SK-MEL-5 (cell line): ENCODE results near the gene TEX53. TPM values are rescaled to one million over a fixed set of nuclear protein-coding genes. Genes with fewer than 3 reads are reported as not detected.
A peak's percentile ranks its signal among the peaks of the same experiment; 100 is the strongest.

Source experiments
- DNase-seq: peaks from one replicate; pipeline ENCODE4 v3.0.0-alpha.2; 2016; ENCODE audit warnings: low read depth, low spot score
- in situ Hi-C: cut with HindIII; loops from 2 replicates; pipeline ENCODE4 v1.10.0; 2016; ENCODE audit warnings: low sequenced_read_pairs, high pct_unique_total_duplicates, low pct_unique_long_range_greater_than_20kb
- small RNA-seq, 2 experiments: library from RNA; depleted of rRNA; stranded (forward); fragments of <200 nt; gene quantifications; one replicate each; pipeline ENCODE3, GENCODE V24; 2014
- total RNA-seq: library from RNA; depleted of rRNA; stranded (reverse); fragments of >200 nt; shearing (Covaris generic); gene quantifications from 2 replicates; pipeline ENCODE4 v1.2.3, GENCODE V29; 2014; rRNA removed

TEX53 gene
- total RNA-seq, 1 experiment from 2014 or later = not detected

- in situ Hi-C loops = no loop called here
Measured at GRCh38 chr9:114616684-114617520, 40.7 kb downstream of the TEX53 start.

GRCh38 chr9:114614373-114614772, 43.2 kb downstream of the TEX53 start:
- peak; percentile 38 for DNase-seq

More at GRCh38 chr9:114616684-114617520, 40.7 kb downstream of the TEX53 start:
- DNase-seq = no peak

GRCh38 chr9:114613919-114614318, 43.7 kb downstream of the TEX53 start:
- in situ Hi-C loops = no loop called here

More at GRCh38 chr9:114614373-114614772, 43.2 kb downstream of the TEX53 start:
- in situ Hi-C loops = no loop called here

GRCh38 chr9:114613087-114613486, 44.5 kb downstream of the TEX53 start:
- DNase-seq = no peak
- in situ Hi-C loops = no loop called here

More at GRCh38 chr9:114613919-114614318, 43.7 kb downstream of the TEX53 start:
- no peak for DNase-seq

- in situ Hi-C loops = no loop called here
- DNase-seq = no peak
Measured at GRCh38 chr9:114612272-114612923, 45.2 kb downstream of the TEX53 start.

- in situ Hi-C loops = no loop called here
- DNase-seq = peak; percentile 46
Measured at GRCh38 chr9:114611516-114612271, 45.9 kb downstream of the TEX53 start.

GRCh38 chr9:114608525-114608796, 49.1 kb downstream of the TEX53 start:
- in situ Hi-C loops = no loop called here

GRCh38 chr9:114607671-114608524, 49.7 kb downstream of the TEX53 start:
- no peak for DNase-seq
- in situ Hi-C loops = no loop called here

More at GRCh38 chr9:114608525-114608796, 49.1 kb downstream of the TEX53 start:
- no peak for DNase-seq

GRCh38 chr9:114606597-114607207, 50.9 kb downstream of the TEX53 start:
- in situ Hi-C loops = no loop called here
- DNase-seq = no peak

Small RNA genes within 50 kb of the gene (small RNA-seq; reads per million reads assigned to genes)
- gene RF00019 = 0 reads per million in 2 experiments

Other genes starting within 250 kb of the TEX53 start
- 4.5 and 6.1 TPM in 2 replicates for gene WHRN, start 152.3 kb downstream of the TEX53 start, total RNA-seq
- gene ATP6V1G1, start 70.0 kb downstream of the TEX53 start, total RNA-seq = 605 and 615 TPM in 2 replicates
- gene TMEM268, start 46.5 kb downstream of the TEX53 start, total RNA-seq = 43.2 and 46.8 TPM in 2 replicates
- gene TEX48, start 24.4 kb upstream of the TEX53 start, total RNA-seq = not detected in 2 replicates
- gene TNFSF15, start 148.2 kb upstream of the TEX53 start, total RNA-seq = 0.05 TPM in 1 of 2 replicates, not detected in the other